Stimulated activated CD4-positive, alpha-beta T cell treated with anti-CD3 and anti-CD28 coated beads, Interleukin-2, amount 100 ng/mL, for 24 hours (primary cell): ENCODE results near the gene COX6B2.

Experiments used
- DNase-seq, 2 donors: peaks; one replicate each; pipeline ENCODE4 v3.0.0-alpha.2; 2020

Gene COX6B2

DNA sequence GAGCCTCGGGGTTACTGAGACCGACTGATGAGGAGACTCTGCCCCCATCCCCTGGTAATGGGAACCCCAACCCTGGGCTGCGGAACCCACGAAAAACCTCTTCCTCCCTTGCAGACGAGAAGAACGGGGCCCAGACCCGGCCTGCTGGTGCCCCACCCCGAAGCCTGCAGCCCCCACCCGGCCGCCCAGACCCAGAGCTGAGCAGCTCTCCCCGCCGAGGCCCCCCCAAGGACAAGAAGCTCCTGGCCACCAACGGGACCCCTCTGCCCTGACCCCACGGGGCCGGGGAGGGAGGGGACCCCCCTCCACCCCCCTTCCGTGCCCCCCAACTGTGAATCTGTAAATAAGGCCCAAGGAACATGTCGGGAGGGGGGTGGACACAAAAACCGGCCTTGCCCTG is 42.7 kb downstream of the COX6B2 start:
- DNase-seq: no peak

DNA sequence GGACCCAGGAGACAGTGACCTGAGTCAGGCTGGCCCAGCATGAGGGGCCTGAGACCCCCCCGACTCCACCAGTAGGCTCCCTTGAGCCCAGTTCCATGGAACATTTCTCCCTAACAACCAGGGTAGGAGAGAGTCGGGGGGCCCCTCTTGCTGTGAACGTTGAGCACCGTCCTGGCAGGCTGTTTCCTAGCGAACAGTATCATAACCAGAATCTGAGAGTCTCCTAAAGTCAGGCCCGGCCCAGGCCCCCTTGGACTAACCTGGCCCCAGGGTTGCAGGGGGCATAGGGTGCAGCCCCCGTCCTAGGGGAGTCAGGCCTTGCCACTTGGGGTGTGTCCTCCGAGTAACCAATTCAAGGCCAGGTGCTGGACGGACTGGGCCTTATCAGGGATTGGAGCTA is 43.1 kb downstream of the COX6B2 start:
- no peak for DNase-seq

DNA sequence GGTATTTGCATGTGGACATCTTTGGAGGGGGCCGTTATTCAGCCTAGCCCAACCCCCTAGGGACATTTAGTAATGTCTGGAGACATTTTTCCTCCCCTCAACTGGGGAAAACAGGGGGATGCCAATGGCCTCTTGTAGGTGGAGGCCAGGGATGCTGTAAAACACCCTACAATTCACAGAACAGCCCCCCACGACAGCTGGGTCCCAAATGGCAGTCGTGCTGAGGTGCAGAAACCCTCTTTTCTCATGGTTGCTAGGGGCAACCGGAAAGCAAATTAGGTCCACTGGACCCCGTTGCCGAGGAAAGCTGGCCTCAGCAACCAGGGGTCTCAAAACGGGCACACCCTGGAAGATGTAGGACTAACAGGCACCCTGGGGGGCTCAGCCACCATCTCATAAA is 44.0 kb downstream of the COX6B2 start:
- no peak for DNase-seq

DNA sequence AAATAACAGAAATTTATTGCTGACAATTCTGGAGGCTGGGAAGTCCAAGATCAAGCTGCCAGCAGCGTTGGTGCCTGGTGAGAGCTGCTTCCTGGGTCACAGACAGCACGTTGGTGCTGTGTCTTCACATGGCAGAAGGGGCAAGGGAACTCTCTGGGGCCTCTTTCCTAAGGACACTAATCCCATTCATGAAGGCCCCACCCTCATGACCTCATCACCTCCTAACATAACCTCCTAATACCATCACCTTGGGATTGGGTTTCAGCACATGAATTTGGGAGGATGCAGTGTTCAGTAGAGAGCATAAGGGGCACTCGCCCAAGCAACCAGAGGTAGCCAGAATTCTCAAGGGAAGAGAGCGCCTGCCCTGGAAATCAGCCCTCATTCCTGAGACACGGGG is 45.1 kb downstream of the COX6B2 start:
- no peak for DNase-seq

DNA sequence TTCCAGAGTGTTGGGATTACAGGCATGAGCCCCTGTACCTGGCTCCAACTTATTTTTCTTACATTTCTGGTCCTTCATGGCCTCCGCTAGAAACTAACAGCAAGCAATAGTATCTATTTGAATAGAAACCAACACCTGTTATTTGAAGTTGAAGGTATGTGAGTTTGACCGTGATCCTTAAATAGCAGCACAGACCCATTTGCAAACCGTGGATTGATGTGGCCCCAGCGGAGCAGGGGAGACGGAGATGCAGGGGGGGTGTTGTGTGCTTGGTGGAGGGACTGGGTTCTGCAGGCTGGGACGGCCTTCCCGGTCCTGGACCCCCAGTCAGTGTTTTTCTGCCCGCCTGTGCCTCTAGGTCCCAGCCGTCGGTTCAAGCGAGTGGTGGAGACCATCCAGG is 46.2 kb downstream of the COX6B2 start:
- no peak for DNase-seq

GRCh38 chr19:55306712-55307111 is 47.8 kb downstream of the COX6B2 start:
- no peak for DNase-seq

DNA sequence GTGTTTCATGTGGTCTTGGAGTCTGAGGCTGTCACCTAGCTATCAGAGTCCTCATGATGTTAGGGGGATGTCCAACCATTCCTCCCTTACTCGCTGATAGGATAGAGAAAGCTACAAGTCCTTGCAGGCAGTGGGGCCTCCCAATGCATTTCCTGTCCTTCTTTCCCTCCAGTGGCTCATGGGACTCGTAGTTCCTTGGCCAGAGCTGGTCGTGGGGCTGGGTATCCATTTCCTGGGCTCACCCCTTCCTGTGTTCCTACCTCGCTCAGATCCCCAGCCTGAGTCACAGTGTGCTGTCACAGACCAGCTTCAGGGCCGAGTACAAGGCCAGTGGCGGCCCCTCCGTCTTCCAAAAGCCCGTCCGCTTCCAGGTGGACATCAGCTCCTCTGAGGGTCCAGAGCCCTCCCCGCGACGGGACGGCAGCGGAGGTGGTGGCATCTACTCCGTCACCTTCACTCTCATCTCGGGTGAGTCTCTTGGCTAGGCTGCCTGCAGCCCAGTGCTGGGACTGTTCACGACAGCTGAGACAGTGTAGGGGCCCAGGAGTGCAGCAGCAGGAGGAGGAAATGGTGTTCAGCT is 48.4 kb downstream of the COX6B2 start:
- DNase-seq: no peak

GRCh38 chr19:55305491-55305890 is 49.0 kb downstream of the COX6B2 start:
- DNase-seq: peak; percentile 57 to 59

DNA sequence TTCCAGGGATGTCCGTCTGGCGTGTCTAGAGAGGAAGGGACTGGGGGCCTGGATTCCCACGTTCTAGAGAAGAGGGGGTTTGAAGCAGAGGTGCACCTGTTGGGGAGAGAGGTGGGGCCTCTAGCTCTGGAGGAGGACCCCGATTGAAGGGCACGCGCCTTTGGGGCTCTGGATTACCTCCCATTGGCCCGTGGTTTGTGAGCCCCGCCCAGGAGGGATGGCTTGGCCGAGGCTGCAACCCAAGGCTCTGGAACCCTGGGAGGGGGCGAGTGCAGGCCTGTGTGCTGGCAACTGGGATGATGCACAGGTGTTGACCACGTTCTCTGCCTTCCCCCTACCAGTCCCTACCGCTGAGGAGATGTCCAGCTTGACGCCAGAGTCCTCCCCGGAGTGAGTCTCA is 49.5 kb downstream of the COX6B2 start:
- DNase-seq: no peak

DNA sequence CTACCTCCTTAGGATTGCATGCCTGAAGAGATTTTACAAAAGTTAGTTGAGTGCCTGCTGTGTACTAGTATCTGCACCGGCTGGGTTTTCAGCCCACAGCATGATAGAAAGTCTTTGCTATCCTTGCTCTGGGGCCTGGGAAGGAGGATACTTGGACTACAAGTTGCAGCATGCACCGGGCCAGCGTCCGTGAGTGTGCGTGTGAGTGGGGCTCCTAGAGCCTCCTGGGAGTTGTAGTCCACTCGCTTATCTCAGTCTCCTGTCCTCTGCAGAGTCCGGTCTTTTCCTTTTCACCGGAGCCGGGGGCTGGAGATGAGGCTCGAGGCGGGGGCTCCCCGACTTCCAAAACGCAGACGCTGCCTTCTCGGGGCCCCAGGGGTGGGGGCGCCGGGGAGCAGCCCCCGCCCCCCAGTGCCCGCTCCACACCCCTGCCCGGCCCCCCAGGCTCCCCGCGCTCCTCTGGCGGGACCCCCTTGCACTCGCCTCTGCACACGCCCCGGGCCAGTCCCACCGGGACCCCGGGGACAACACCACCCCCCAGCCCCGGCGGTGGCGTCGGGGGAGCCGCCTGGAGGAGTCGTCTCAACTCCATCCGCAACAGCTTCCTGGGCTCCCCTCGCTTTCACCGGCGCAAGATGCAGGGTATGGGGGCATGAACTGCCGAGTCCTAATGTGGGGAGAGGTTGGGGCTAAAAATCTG is 50.1 kb downstream of the COX6B2 start:
- peak in 1 of 2 donors; percentile 45 for DNase-seq

DNA sequence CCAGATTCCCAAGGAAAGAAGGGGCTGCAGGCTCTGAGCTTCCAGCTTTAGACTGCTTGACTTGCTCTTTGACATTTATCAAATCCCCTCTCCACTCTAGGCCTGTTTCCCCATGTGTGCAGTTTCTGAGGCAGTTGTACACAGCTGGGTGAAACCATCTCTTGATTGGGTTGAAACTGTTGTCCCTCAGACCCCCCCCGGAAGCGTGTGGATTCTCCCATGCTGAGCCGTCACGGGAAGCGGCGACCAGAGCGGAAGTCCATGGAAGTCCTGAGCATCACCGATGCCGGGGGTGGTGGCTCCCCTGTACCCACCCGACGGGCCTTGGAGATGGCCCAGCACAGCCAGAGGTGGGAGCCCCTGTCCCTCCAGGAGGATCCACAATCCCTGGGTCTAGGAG is 51.0 kb downstream of the COX6B2 start:
- DNase-seq: no peak

GRCh38 chr19:55302318-55302703 is 52.2 kb downstream of the COX6B2 start:
- no peak for DNase-seq

GRCh38 chr19:55301459-55302317 is 52.8 kb downstream of the COX6B2 start:
- DNase-seq: peak; percentile 98 to 99

DNA sequence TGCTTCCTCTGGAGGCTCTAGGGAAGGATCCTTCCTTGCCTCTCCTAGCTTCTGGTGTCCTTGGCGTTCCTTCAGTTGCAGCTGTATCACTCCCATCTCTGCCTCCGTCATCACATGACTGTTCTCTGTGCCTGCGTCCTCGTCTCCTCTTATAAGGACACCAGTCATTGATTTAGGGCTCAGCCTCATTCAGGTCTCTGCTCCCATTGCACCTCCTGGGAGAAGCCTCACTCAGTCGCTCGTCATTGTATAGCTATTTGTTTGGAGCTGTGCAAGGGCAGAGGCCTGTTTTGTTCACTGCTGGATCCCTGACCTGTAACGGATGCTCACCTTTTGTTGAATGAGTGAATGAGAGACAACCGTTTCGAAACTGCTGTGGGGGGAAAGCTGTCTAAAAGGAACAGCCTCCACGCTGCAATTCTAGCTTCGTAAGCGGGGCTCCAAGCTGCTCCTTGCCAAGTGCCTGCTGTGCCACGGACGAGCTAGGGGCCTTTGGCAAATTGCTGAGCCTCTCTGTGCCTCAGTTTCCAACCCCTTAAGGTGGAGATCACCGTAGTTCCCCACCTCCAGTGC is 53.5 kb downstream of the COX6B2 start:
- no peak for DNase-seq

DNA sequence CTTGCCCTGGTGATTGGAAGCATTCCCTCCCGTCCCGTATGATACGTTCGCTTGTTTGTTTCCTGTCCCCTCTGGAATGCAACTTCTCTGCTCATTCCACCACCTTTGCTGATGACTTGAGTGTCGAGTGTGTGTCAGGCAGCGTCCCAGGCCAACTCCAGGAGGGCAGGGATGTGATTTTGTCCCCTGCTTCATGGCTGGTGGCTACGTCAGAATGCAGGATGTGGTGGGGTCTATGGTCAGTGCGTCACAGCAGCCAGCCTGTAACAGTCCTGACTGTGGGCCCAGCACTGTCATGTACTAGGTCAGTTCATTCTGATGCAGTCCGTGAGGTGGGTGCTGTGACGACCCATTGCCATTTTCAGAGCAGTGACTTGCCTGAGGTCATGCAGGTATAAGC is 54.5 kb downstream of the COX6B2 start:
- no peak for DNase-seq
